NCI-H774 (cell line): ENCODE results near the gene PITPNM1.
"Not testable (repeated sequence)": the region's sequence is repeated elsewhere in the genome, so short reads cannot be mapped to it uniquely, and the experiment has no call there.

Experiments used
- DNase-seq: peaks from one replicate; lab custom pipeline; 2025; lab: John Stamatoyannopoulos, UW

Gene PITPNM1

DNA sequence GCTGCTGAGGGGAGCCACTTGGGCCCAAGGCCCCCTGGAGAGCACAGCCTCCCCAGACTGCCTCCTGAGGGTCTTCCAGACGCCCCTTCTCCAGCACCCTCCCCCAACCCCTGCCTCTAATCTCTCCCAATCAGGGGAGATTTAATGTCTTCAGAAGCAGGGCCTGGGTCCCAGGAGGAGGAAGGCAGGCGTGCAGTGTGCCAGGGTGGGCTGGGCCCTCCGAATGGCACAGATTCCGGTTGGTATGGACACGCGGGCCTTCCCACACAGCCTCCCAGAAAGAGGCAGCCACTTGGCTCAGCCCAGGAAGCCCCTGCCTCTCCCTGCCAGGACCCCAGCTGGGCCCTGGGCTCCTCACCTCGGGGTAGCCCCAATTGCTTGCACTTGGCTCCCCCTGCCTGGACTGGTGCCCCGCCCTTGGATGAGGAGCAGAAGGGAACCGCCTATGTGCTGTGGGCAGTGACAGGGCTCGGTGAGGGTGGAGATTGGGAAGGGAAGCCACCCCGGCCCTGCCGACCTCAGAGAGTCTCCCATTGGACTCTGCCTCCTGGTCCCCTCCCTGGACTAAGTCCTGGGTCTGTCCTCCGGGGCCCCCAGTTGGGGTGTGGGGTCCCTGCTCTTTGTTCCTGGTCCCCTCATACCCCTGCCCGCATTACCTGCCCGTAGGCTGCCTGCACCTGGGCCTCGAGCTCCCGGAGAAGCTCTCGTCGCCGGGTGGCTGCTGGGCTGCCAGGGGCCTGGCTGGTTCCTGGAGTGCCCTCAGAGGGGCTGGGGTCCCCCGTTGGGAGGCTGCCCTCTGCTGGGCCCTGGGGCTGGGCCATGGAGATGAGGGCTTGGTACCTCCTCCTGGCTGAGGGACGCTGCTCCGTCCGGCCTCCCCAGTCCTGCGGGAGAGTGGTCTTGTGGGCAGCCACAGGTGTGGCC is 18.7 kb upstream of the PITPNM1 start:
- DNase-seq = no peak

DNA sequence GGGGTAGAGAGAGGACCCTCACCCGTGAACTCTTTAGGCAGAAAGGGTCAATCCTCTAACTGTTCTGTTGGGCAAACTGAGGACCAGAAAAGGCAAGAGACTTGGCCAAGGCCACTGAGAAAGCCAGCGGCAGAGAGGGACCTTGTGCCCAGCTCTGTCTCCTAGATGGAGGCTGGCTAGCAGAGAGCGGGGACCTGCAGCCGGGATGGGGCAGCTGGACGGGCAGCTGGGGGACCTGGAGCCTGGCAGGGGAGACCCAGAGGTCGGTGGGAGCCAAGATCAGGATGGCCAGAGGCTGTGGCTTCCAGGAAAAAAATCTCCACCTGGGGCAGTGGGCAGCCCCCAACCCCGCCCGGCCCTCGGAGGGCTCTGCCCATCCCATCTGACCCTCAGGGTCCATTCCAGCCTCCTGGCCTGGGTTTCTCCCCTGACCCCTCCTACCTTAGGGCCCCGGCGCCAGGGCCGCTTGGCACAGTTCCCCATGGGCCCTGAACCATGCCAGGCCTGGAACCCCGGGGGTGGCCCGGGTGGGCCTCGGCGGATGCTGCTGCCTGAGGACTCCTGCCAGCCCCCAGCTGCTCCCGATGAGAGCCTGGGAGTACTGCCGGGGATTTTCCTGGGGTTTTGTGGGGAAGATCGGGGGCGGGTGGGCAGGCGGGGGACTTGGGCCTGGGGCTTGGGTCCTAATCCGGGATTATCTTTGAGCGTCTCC is 17.8 kb upstream of the PITPNM1 start, which contains the start of gene CABP2:
TSS of gene CABP2 (minus strand) at position 603 of the 712 bp plus-strand sequence. CDS start at position 483, 120 bp downstream.
- DNase-seq = no peak

DNA sequence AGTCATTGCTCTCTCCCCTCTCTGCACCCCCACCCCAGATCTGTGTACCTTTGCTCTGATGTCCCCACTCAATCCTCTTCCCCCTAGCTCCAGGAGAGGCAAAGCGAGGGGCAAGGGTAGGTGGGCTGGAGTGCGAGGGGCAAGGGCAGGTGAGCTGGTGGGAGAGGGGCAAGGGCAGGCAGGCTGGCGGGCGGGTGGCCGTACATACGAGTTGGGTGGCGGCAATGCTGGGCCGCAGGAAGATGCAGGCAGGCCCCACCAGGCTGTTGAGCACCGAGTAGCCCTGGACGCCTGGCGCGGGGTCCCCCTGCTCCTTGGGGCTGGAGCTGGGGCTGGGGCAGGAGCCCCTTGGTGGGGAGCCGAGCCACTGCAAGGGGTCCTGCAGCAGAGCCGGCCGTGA is 17.2 kb upstream of the PITPNM1 start:
- DNase-seq = no peak

DNA sequence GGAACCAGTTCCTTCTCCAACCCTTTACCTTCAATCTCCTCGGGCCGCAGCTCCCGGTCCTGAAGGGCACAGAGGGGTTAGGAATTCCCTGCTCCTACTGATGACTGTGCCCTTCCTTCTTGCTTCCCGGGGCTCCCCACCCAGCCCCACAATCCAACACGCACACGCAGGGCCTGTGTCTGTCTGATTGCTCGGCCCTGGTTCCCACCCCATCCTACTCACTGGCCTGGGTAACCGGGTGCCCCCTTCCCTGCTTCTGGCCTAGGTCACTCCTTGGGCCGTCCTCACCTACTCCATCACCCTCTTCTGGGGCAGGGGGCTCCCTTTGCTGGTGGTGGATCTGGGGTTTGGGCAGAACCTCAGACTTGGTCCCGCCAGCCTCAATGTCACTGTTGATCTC is 16.8 kb upstream of the PITPNM1 start:
- DNase-seq = no peak

DNA sequence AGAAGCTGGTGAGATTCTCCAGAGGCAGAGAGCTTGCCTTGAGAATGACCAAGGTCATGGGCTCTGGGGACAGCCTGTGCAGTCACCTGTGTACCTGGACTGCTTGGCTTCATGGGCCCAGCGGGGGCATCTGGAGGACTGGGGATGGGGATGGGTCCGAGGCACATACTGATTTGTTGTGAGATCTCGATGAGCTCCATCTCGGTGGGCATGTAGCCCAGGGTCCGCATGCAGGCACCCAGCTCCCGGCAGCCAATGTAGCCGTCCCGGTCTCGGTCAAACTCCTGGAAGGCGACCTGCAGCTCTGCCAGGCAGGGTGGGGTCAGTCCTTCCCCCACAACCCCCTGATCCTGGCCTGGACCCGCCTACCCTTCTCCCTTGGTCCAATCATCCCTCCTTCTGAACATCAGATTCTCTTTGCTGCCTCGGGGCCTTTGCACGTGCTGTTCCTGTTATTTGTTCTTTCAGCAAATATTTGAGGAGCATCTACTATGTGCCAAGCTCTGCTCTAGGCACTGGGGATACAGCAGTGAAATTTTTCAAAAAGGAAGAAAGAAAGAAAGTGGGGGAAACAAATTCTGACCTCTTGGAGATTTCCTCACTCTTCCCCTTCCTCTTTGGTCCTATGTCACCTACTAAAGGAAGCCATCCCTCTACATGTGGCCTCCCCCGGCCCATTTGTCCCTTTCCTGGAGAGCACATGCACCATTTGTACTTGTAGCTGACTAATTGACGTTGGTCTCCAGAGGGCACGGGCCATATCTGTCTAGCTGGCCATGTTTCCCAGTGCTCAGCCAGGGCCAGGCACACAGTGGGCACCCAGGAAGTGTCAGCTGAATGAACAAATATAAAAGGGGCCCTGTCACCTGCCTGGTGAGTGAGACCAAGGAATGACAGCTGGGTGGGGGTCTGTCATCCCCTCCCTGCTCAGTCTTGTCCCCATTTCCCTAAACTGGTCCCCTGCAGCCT is 16.0 kb upstream of the PITPNM1 start:
- no peak for DNase-seq

DNA sequence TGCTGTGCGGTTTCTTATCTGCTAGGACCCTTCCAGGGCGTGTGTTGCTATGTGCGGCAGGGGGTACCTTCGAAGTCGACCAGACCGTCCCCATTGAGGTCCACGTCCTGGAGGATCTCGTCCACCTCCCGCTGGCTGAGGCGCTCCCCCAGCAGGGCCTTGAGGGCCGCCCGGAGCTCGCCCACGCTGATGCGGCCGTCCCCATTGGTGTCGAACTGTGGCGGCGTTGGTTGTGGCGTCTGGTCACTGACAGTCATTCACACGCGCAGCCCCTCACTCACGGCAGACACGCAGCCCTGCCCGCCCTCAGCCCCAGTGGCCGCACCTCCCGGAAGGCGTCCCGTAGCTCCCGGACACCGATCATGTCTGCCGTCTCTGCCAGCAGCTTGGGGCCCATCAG is 14.6 kb upstream of the PITPNM1 start:
- DNase-seq = no peak

DNA sequence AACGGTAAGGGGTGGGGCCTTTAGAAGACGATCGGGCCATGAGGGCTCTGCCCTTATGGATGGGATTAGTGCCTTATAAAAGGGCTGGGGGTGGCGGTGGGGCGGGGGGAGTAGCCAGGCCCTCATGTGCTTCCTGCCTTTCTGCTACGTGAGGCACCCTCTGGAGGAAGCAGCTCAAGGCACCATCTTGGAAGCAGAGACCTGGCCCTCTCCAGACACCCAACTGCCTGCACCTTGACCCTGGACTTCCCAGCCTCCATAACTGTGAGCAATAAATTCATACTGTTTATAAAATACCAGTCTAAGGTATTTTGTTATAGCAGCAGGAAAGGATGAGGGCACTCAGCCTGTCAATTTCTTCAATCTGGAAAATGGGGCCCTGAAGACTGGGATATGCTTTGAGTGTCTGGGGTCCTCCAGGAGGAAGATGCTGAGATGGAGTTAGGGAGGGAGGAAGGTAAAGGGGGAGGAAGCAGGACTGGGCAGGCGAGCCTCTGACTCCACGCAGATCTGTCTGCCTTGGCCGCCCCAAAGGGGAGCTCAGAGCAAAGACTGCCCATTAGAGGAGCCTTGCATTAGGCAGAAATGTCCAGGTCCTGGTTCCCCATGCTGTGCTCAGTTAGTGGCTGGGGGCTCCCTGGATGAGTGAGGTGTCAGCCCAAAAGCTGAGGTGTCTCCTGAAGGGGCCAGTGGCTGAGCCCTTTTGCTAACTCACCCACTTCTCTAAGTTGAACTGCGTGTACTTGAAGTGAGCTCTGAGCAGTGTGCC is 12.8 kb upstream of the PITPNM1 start:
- DNase-seq = no peak

DNA sequence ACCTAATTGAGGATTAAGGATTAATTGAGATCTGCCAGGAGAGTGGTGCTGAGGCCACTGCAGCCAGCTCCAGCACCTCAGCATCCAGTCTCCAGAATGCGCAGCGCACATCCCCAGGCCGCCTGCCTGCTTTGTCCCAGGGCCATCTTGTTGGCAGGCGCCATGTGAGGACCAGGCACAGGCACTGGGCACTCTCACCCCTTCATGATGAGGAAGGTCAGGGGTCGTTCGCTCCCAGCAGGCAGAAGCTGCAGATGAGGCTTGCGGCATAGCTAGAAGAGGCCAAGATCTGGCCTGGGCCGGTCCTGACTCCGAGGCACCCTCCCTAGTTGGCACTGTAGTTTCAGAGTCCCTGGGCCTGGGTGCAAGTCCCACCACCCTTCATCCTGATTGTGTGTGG is 11.6 kb upstream of the PITPNM1 start:
- DNase-seq = no peak

DNA sequence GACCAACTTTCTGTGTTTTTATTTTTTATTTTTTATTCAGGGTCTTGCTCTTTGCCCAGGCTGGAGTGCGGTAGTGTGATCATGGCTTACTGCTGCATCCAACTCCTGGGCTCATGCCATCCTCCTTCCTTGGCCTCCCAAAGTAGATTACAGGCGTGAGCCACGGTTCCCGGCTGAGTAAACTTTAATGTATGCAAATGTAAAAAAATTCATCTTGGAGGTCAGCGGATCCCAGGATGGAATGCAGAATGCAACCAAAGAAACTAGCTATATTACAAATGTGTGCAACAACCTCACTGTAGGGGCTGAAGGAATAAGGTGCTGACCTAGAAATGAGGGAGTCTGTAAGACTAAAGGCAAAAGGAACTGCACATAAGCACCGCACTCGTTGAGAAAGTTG is 9.0 kb upstream of the PITPNM1 start:
- no peak for DNase-seq

DNA sequence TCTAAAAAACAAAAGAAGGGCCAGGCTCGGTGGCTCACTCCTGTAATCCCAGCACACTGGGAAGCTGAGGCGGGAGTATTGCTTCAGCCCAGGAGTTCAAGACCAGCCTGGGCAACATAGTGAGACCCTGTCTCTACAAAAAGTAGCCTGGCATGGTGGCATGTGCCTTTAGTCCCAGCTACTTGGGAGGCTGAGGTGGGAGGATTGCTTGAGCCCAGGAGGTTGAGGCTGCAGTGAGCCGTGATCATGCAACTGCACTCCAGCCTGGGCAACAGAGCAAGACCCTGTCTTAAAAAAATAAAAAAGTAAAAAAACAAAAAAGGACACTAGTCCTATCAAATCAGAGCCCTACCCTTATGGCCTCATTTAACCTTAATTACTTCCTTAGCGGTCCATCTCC is 6.4 kb upstream of the PITPNM1 start:
- not testable (repeated sequence) for DNase-seq

DNA sequence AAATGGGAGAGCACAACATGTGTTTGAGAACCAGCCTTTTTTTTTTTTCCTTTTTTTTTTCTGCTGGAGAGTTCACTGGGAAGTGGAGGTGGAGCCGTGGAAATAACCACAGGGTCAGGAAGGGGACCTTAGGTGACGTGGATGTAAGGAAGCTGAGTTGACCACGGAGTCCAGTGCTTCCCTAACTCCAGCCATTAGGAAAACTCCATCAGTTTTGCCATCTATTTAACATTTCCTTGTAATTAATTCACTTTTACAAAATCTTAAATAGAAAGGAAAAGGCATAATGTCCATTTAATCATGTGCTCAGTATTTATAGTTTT is 4.8 kb upstream of the PITPNM1 start:
- no peak for DNase-seq

DNA sequence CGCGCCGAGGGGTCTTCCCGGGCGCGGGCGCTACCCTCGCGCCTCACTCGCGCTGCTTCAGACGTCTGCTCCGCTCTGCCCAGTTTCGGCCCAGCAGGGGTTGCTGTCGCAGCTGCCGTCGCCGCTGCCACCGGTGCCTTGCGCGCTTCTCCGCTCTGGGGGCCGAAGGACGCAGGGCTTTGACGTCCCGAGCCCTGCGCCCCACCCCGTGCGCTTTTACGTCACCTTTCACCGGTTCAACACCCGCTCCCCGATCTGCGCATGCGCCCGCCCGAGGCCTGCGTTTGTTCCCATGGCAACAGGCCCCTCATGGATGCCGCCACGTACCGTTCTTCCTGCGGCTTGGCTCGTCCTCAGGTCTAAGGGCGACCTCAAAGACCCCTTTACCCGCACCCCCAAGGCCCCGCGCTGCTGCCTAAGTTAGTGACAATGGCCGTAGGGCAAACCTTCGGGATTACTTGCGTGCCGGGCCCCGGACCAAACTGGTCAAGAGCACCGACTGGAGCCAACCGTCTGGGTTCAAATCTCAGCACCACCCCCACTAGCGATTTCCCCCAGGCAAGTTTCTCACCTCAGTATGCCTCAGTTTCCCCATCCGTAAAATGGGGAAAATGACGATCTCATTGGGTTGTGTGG is 3.4 kb upstream of the PITPNM1 start:
- DNase-seq = peak; percentile 98

DNA sequence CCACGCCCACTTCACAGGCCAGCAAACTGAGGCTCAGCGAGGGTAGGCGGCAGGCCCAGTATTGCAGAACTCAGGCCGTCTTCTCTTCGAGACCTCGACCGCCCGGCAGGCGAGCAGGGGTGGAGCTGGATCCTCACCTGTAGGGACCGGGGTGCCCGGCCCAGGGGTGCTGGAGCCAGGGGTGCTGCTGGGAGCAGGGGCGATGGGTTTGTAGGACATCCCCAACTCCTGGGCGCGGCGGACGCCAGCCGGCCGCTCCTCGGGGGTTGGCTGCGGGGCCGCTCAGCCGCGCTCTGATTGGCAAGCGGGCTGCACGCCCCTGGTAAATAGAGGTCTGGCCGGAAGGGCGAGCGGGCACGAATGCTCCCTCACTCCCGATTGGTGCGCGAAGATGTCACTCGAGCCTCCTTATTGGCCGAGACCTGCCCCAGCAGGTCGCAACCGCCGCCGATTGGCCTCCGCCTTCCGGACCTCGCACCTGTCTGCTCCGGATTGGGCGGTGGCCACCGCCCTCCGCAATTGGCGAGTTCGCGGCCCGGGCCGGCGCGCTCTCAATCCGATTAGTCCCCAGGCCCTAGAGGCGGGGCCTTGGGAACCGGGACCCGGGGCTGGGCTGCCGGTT is 2.8 kb upstream of the PITPNM1 start, which contains the start of gene CDK2AP2:
TSS of gene CDK2AP2 (minus strand) at position 299 of the 622 bp plus-strand sequence. CDS start at position 219, 80 bp downstream.
- peak; percentile 100 for DNase-seq

DNA sequence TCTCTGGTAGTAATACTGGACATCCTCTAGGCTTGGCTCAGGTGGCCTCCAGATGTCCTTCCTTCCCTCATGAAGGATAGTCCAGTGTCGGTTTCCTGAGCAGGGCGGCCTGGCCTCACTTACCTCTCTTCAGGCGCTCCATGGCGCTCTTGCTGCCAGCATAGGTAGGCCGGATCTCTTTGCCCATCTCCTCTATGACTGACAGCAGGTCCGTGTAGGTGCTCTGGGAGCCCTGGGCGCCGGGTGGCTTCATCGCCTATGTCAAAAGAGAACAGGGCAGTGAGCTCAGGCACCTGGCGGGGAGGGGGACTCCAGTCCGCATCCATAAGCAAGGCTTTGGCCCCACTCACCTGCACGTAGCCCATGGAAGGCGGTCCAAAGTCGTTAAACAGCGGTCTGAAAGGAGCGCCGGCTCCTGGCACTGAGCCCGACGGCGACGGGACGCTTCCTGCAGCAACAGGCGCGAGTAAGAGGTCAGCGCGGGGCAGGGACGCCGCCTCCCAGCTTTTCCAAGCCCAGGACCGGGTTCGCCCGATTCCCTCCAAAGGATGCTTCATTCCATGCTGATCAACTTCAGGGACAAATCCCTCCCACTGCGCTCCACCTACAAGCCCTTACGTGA is 2.2 kb upstream of the PITPNM1 start:
- DNase-seq = no peak

DNA sequence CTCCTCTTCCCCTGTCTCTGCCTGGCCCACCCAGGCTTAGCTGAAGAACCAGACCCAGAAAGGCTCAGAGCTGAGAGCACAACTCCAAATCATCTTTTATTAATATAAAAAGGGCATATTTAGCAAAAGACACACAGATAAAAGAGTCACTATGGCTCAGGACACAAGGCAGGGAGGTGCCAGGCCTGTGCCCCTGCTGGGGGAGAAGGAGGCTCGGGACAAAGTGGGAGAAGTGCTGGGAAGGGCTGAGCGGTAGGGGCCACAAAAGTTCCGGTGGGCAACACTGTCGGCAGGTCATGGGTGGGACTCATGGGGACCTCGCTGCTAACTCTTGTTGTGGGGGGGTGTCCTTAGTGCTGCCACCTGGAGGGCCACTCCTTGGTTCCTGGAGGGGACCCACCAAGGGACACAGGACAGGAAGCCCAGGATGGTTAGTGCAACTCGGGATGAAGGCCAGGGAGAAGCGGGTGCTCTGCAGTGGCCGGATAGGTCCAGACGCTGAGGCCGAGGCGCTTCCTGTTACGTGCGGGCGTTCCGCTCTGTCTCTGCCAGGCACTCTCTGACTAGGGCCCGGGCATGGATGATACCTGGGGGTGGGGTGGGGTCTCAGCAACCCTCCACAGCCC is 1.4 kb upstream of the PITPNM1 start:
- DNase-seq = no peak

DNA sequence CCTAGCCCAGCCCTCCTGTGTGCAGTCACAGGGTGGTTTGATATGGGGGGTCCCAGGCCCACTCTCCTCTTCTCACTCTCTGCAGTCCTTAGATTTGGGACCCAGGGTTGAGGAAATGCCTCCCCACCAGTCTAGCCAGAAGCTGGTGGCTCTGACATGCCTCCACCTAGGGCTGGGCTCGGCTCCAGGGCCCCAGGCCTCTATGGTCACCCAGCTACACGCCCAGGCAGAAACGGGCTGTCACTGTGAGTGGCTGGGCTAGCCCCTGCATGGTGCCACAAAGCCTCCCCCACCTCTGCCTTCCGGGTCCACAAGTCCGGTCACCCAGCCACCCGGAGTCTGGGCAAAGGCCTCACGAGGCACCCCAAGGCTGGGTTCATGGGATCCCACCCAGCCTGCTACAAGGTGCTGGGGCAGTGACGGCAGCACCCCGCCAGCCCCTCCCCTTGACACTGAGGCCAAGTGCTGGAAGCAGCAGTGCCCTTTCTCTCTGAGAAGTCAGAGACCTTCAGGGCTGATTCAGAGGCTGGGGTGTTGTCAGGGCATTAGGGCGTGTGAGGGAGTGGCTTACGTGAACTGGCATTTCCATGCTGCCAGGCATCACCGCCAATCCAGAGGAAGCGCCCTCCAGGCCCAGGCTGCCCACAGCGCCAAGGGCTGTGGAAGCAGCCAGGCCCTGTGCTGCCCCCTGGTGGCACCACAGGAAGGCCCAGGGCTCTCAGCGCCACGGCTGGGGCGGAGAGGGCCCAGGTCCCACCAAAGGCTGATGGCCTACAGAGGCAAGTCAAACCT is 638 bp upstream of the PITPNM1 start:
- peak; percentile 79 for DNase-seq

DNA sequence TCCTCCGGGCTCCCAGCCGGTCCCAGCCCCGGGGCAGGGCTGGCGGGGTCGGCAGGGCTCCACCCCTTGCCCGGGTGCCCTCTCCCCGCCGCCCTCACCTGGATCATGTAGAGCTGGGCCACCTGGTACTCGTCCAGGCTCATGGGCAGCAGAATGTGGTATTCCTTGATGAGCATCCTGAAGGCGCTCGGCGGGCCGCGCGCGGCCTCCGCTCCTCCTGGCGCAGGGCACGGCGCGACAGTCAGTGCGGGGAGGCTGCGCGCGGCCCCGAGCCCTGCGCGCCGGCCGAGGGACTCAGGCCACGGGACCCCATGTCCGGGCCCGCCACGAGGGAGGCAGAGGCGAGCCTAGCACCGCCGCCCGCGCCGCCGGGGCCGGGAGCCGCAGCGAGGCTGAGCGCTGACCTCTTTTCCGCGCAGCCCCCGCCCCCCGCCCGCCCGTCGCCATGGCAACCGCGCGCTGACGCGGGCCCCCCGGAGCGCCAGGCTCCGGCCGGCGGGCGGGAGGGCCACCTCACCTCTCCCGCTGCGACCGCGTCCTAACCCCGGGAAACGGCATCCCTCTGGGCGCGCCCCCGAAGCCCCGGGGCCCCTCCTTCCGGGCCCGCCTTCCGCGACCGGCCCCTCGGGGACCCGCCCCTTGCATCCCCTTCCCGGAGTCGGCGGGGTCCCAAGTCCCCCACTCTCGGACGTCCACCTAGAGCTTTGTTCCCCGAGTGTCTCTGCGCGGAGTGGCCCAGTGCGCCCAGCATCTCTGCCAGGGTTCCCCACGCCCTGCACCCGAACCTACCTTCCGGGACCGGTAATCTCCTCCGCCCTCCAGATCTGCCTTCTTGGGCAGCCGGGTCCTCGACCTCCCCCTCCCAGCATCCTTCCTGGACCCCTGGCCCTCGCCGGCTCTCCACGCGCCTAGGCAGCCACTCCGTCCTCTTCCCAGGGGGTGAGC is 886 bp downstream of the PITPNM1 start:
- peak; percentile 7 for DNase-seq
